GM12878 (cell line): ENCODE data around the gene ITPRIPL1. TPM values are rescaled to one million over a fixed set of nuclear protein-coding genes. Genes with fewer than 3 reads are reported as not detected.

Experiments
- ATAC-seq: fragments of 200-7000 bp; cut with Tn5 transposase; 3 replicates; pipeline ENCODE4 v1.9.1; 2020; ENCODE audit warnings: mild to moderate bottlenecking, moderate library complexity
- BruUV-seq: library from RNA; stranded (reverse); fragments of 400-500 nt; replicated peaks from 2 replicates; lab custom pipeline; 2021; lab: Mats Ljungman, UMichigan
- CTCF ChIA-PET: fragments of 300-600 bp; sonication (Branson Sonifier 250); formaldehyde crosslinking; extraction: SDS; loops from one replicate; lab custom pipeline; 2021; ENCODE audit warnings: inconsistent platforms; lab: Yijun Ruan, JAX
- POLR2A ChIA-PET: fragments of 350-600 bp; formaldehyde crosslinking; extraction: SDS; loops from one replicate; lab custom pipeline; 2021; ENCODE audit warnings: inconsistent platforms; lab: Charles Lee
- RAD21 ChIA-PET: fragments of 300-600 bp; sonication (Branson Sonifier 250); formaldehyde crosslinking; loops from one replicate; lab custom pipeline; 2023; ENCODE audit warnings: antibody characterized with exemption; ENCODE audit not compliant: unreplicated experiment; lab: Charles Lee
- SMC1A ChIA-PET: fragments of 300-600 bp; sonication (Branson Sonifier 250); formaldehyde crosslinking; loops from one replicate; lab custom pipeline; 2023; ENCODE audit not compliant: unreplicated experiment, uncharacterized antibody; lab: Charles Lee
- DNase-seq: peaks from one replicate; pipeline ENCODE4 v3.0.0-alpha.2; 2011; ENCODE audit warnings: low read depth, low spot score
- FAIRE-seq: peaks from 3 replicates; lab custom pipeline; 2011; peaks lifted over from hg19 to GRCh38; lab: Jason Lieb, UNC
- H2AFZ ChIP-seq: 2 replicates; pipeline ENCODE4 v1.6.0; 2011; ENCODE audit warnings: low read depth, low read length, control low read depth; ENCODE audit not compliant: control insufficient read depth
- H3K27ac ChIP-seq: 2 replicates; pipeline ENCODE4 v1.5.1; 2011; ENCODE audit warnings: control low read depth; ENCODE audit not compliant: control insufficient read depth, insufficient read depth
- H3K27me3 ChIP-seq, 2 experiments: replicated peaks in 1 of 2; 2 replicates each; pipeline versions ENCODE4 v1.6.0 to v1.6.1; 2011; ENCODE audit warnings: low read length in 1 of 2; ENCODE audit not compliant: control insufficient read depth in 2 of 2, insufficient read depth in 2 of 2
- H3K36me3 ChIP-seq, 2 experiments: 2 replicates each; pipeline ENCODE4 v1.5.1; 2011; ENCODE audit warnings: low read length in 1 of 2; ENCODE audit not compliant: control insufficient read depth in 2 of 2, insufficient read depth in 2 of 2
- H3K4me1 ChIP-seq: 2 replicates; pipeline ENCODE4 v1.6.1; 2011; ENCODE audit warnings: mild to moderate bottlenecking, low read length, moderate library complexity, mixed read lengths; ENCODE audit not compliant: control insufficient read depth, insufficient read depth
- H3K4me2 ChIP-seq: 2 replicates; pipeline ENCODE4 v1.6.0; 2011; ENCODE audit warnings: control low read depth; ENCODE audit not compliant: control insufficient read depth, insufficient read depth
- H3K4me3 ChIP-seq: fragments of 200-600 bp; sonication (generic); 2 replicates; pipeline ENCODE4 v1.5.1; 2016
- H3K79me2 ChIP-seq: 2 replicates; pipeline ENCODE4 v1.6.0; 2011; ENCODE audit warnings: low read length; ENCODE audit not compliant: control insufficient read depth, insufficient read depth
- H3K9ac ChIP-seq: 2 replicates; pipeline ENCODE4 v1.8.0; 2011; ENCODE audit warnings: low read length, control low read depth, mixed read lengths; ENCODE audit not compliant: control insufficient read depth, insufficient read depth
- H3K9me3 ChIP-seq: replicated peaks from 3 replicates; pipeline ENCODE4 v1.5.1; 2011; ENCODE audit warnings: mild to moderate bottlenecking, low read length; ENCODE audit not compliant: control insufficient read depth, insufficient read depth
- H4K20me1 ChIP-seq: 2 replicates; pipeline ENCODE4 v1.6.0; 2011; ENCODE audit not compliant: control insufficient read depth, insufficient read depth
- EZH2 ChIP-seq: IDR thresholded peaks from 2 replicates; pipeline ENCODE4 v1.6.1; 2012; ENCODE audit warnings: low read depth, mild to moderate bottlenecking, control low read depth, inconsistent platforms, low read length, borderline replicate concordance; ENCODE audit not compliant: control insufficient read depth
- HSF1 ChIP-seq: fragments of 150-350 bp; IDR thresholded peaks from 2 replicates; pipeline ENCODE4 v1.6.1; 2014; ENCODE audit warnings: mild to moderate bottlenecking, low read depth, low read length
- RCOR1 ChIP-seq: conservative IDR thresholded peaks from 2 replicates; pipeline ENCODE4 v1.6.1; 2012; ENCODE audit warnings: low read depth, low read length, improper control_type of control experiment
- TARDBP ChIP-seq: IDR thresholded peaks from 2 replicates; pipeline ENCODE4 v1.6.1; 2016; ENCODE audit warnings: borderline replicate concordance
- WGBS: methylation state at CpG from one replicate; pipeline ENCODE4 v1.1.6; 2016; ENCODE audit warnings: low lambda C conversion rate; ENCODE audit not compliant: insufficient replicate concordance, insufficient coverage; ENCODE audit errors: missing lambda C conversion rate; 5-methylcytosine and 5-hydroxymethylcytosine counted together
- in situ Hi-C: fragments of 300-500 bp; cut with MboI; formaldehyde crosslinking; loops from 9 replicates; pipeline ENCODE4 v1.14.3; 2018; ENCODE audit warnings: mixed read lengths
- intact Hi-C: fragments of 100-400 bp; cut with micrococcal nuclease; formaldehyde crosslinking; loops from one replicate; pipeline ENCODE4 v1.14.2; 2022; ENCODE audit not compliant: unreplicated experiment
- polyA plus RNA-seq, 11 experiments: library from polyadenylated mRNA; depleted of rRNA in 4 of 11; unstranded in 6 of 11; stranded (reverse) in 5 of 11; fragments of >200 nt; fragmentation: Nextera tagmentation in 4 of 11; fragmentation: Illumina TruSeq in 1 of 11; extraction: Ambion mirVana in 4 of 11; extraction: Trizol in 1 of 11; gene quantifications; 1 replicate in 1 of 11; 2 replicates in 10 of 11; pipeline versions ENCODE4 v1.2.1 to v1.2.3, GENCODE V29; 2011 to 2016; ENCODE audit warnings: inconsistent platforms in 2 of 11, missing spikeins in 2 of 11, low read depth in 1 of 11
- total RNA-seq, 4 experiments: library from RNA; depleted of rRNA in 3 of 4; stranded (reverse); fragments of >200 nt in 3 of 4; fragmentation: Illumina TruSeq in 1 of 4; extraction: Trizol in 1 of 4; gene quantifications; 2 replicates each; pipeline versions ENCODE4 v1.2.1 to v1.2.3, GENCODE V29; 2013 to 2021

ITPRIPL1 gene
- total and polyA plus RNA-seq, 10 of the 15 experiments (the other 5 are each of a cell fraction or from before 2014, with no cell fraction given) = 4.9 to 28.7 (median 14.3) TPM

GRCh38 chr2:96333708-96334107 is 8.6 kb downstream of the ITPRIPL1 start:
- intact Hi-C loops (no loop called here), in situ Hi-C loops (no loop called here)
- ChIA-PET POLR2A (interaction anchor here (4.2 kb wide), 1 partner anchor 10 kb away, joined by 151 read pairs; the partner anchor contains the start of gene ITPRIPL1), RAD21 (interaction anchor here (1.2 to 4.7 kb wide), 4 partner anchors 9 to 27 kb away, joined by 3 to 44 read pairs (median 6); partner anchors contain the start of gene ITPRIPL1), CTCF (interaction anchor here (1.5 kb wide), 1 partner anchor 10 kb away, joined by 4 read pairs; no protein-coding TSS in a partner anchor)
- DNase-seq = no peak
- no peak for FAIRE-seq
- H4K20me1 ChIP-seq = no peaks in the 10 kb centered on the region
- H3K4me2 ChIP-seq = no peak overlapping the region; the same call in 1 of the 2 replicates
- no peak overlapping the region for H3K4me3 ChIP-seq
- peaks cover 13% of the 10 kb centered on the region for H3K4me1 ChIP-seq
- H3K27me3 ChIP-seq = no peaks in the 10 kb centered on the region
- no peaks in the 10 kb centered on the region; the same call in 2 of the 3 replicates for H3K9me3 ChIP-seq
- H3K9ac ChIP-seq = no peak overlapping the region
- no peak overlapping the region for H2AFZ ChIP-seq
- H3K79me2 ChIP-seq = peaks cover 37% of the 10 kb centered on the region
- no TSS peak for BruUV-seq
- TF ChIP-seq RCOR1 = no peak
- no peak for TF ChIP-seq EZH2
- TF ChIP-seq HSF1 = no peak
- no peak for TF ChIP-seq TARDBP
- TF ChIP-seq, all 136 proteins: peak for 0
- Histone ChIP-seq H3K27ac (no peak overlapping the region), H3K36me3 (peaks cover 0 to 3% of the 10 kb centered on the region in 2 experiments; a peak in 1 of 4 replicates)
- SMC1A ChIA-PET = interaction anchor here (0.6 to 16.6 kb wide), 5 partner anchors 11 to 1413 kb away, joined by 3 to 231 read pairs (median 3); partner anchors contain the start of genes ITPRIPL1 and SNRNP200
- 33% methylated on average over 3 of the region's 3 CpGs for WGBS
- no peak for ATAC-seq
